Measurements from ENCODE around the gene OPN1SW.

OPN1SW gene

DNA sequence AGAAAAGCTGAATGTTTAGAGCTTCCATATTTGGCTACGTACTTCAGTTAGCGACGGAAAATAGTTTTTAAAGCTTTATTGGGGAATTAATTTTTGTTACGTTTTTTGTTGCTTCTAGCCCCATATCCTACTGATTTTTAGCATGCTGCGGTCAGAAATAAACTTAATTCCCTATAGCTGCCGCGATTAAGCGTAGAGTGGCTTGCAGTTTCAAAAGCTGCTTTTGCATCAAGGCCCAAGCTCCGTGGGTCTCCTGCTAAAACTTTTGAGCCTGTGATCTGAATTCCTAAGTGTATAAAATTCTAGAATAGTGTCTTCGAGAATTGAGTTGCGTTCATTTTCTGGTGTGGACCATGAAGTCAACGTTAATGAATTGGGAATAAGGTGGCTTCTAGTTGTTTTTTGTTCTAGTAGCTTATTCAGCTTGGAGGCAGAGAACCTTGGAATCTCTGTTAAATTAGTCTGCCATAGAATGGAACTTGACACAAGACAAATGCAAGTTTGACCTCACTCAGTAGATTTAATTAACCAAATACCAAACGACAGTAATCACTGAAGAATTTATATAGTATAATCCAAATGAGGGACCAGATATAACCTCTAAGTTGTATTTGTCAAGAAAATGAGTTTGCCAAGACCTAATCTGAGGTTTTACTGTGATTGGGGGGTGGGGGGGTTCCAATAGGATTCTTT, 35.5 kb downstream of the OPN1SW start:
- Histone ChIP-seq H3K9me2 (ENCODE audit: low read depth, low read length) (no peaks in the 10 kb centered on the region), H2AFZ (ENCODE audit: low read length) (no peak overlapping the region), H4K20me1 (ENCODE audit: insufficient read depth, low read length) (no peaks in the 10 kb centered on the region), H3K79me2 (ENCODE audit: insufficient read depth, low read length) (peaks cover 59% of the 10 kb centered on the region), H3K4me1 (ENCODE audit: insufficient read depth, low read length, severe bottlenecking) (peaks cover 33% of the 10 kb centered on the region), H3F3A (ENCODE audit: insufficient read depth, low read length) (no peaks in the 10 kb centered on the region), H3K27me3 (ENCODE audit: insufficient read depth, low read length) (no peaks in the 10 kb centered on the region), H3K9me3 (ENCODE audit: low read length) (no peaks in the 10 kb centered on the region), H3K4me3 (ENCODE audit: low read depth, low read length, poor library complexity, severe bottlenecking) (peak overlapping the region; percentile 75), H3K9ac (ENCODE audit: low read length) (peak overlapping the region; percentile 74), H3K27ac (ENCODE audit: low read depth, low read length, poor library complexity, severe bottlenecking) (no peak overlapping the region), H3K36me3 (ENCODE audit: insufficient read depth, low read length) (peaks cover 6% of the 10 kb centered on the region; the same call in 1 of the 2 replicates), H3K4me2 (ENCODE audit: low read length) (peak overlapping the region; percentile 78)
- no peak for TF ChIP-seq EZH2 (IDR thresholded peaks at IDR 0.05; ENCODE audit: borderline replicate concordance, low read length)
- TF ChIP-seq, protein P1, sequence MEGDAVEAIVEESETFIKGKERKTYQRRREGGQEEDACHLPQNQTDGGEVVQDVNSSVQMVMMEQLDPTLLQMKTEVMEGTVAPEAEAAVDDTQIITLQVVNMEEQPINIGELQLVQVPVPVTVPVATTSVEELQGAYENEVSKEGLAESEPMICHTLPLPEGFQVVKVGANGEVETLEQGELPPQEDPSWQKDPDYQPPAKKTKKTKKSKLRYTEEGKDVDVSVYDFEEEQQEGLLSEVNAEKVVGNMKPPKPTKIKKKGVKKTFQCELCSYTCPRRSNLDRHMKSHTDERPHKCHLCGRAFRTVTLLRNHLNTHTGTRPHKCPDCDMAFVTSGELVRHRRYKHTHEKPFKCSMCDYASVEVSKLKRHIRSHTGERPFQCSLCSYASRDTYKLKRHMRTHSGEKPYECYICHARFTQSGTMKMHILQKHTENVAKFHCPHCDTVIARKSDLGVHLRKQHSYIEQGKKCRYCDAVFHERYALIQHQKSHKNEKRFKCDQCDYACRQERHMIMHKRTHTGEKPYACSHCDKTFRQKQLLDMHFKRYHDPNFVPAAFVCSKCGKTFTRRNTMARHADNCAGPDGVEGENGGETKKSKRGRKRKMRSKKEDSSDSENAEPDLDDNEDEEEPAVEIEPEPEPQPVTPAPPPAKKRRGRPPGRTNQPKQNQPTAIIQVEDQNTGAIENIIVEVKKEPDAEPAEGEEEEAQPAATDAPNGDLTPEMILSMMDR (IDR thresholded peaks at IDR 0.05; ENCODE audit: low read length): no peak

DNA sequence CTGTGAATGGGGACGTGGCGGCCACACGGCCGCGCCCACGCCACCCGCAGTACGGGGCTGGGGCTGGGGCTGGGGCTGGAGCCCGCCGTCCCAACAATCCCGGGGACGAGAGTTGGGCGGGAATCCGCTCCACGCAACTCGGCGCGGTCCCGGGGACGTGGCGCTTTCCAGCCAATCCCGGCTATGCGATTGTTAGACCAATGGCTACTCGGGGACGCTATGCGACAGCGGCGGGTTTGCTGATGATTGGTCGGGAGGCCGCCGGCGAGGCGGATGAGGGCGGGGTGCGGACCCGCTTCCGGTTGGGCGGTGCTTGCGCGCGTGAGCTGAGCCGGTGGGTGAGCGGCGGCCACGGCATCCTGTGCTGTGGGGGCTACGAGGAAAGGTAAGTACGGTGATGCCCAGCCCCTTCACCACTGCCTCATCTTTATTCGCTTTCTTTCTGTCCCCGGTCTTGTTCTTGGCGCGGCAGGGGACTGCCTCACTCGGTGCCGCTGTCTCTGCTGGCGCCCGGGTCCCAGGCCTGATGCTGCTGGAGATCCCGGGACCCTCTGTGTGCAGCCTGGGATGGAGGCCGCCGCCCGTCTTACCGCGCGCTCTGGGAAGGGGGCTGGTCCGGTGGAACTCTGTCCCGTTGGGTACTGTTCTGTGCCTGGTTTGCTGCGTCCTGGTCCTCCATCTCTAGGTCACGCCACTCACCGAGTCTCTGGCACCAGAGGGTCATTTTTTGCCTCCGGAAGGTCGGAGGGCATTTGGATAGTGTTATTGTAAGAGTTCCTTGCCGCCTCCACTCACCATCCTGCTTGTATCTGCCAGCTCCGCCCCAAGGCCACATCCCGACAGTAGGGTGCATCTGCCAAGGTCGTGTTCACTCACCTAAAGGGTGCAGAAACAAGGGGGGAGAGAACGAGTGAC, 36.3 kb downstream of the OPN1SW start, which contains the start of gene CALU:
Gene CALU, plus strand, starts transcription at position 312 of the 915 bp plus-strand sequence. CDS start 9,225 bp downstream, outside the sequence.
- no peak for TF ChIP-seq EZH2 (IDR thresholded peaks at IDR 0.05; ENCODE audit: borderline replicate concordance, low read length)
- TF ChIP-seq, protein P1 (IDR thresholded peaks at IDR 0.05; ENCODE audit: low read length): no peak
- peaks cover 50% of the 10 kb centered on the region for H3K79me2 ChIP-seq (ENCODE audit: insufficient read depth, low read length)
- H3K9ac ChIP-seq (ENCODE audit: low read length): peak within 1 kb of the TSS; percentile 74
- H4K20me1 ChIP-seq (ENCODE audit: insufficient read depth, low read length): no peaks in the 10 kb centered on the region
- peaks cover 35% of the 10 kb centered on the region for H3K4me1 ChIP-seq (ENCODE audit: insufficient read depth, low read length, severe bottlenecking)
- no peaks in the 10 kb centered on the region for H3K9me3 ChIP-seq (ENCODE audit: low read length)
- H3K9me2 ChIP-seq (ENCODE audit: low read depth, low read length): no peaks in the 10 kb centered on the region
- H2AFZ ChIP-seq (ENCODE audit: low read length): peak within 1 kb of the TSS; percentile 15
- peaks cover 6% of the 10 kb centered on the region; the same call in 1 of the 2 replicates for H3K36me3 ChIP-seq (ENCODE audit: insufficient read depth, low read length)
- no peaks in the 10 kb centered on the region for H3F3A ChIP-seq (ENCODE audit: insufficient read depth, low read length)
- H3K27me3 ChIP-seq (ENCODE audit: insufficient read depth, low read length): no peaks in the 10 kb centered on the region
- H3K4me2 ChIP-seq (ENCODE audit: low read length): peak within 1 kb of the TSS; percentile 78
- peak within 1 kb of the TSS; percentile 13 for H3K27ac ChIP-seq (ENCODE audit: low read depth, low read length, poor library complexity, severe bottlenecking)
- peak within 1 kb of the TSS; percentile 75 for H3K4me3 ChIP-seq (ENCODE audit: low read depth, low read length, poor library complexity, severe bottlenecking)

DNA sequence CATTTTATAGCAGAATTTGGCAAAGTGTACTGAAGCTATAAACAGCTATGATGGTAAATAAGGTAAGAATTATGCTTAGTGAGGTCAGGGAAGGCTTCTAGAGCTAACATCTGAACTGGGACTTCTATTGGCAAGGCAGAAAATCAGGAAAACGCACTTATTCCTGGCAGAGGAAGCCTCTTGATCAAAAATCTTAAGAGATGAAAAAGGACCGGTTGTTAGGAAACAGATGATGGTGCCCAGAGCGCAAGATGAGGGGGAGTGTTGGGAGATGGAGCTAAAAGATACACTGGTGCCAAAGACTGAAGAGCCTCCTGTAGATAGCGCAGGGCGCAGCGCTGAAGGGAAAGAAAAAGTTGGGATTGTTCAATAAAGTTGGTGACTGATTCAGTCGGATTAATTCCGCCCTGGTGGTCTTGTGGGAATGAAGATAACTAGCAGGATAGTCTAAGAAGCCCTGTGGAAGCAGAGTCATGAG, 37.0 kb downstream of the OPN1SW start:
- H4K20me1 ChIP-seq (ENCODE audit: insufficient read depth, low read length): no peaks in the 10 kb centered on the region
- H3K9me2 ChIP-seq (ENCODE audit: low read depth, low read length): no peaks in the 10 kb centered on the region
- peak overlapping the region; percentile 75 for H3K4me3 ChIP-seq (ENCODE audit: low read depth, low read length, poor library complexity, severe bottlenecking)
- H3F3A ChIP-seq (ENCODE audit: insufficient read depth, low read length): no peaks in the 10 kb centered on the region
- H3K79me2 ChIP-seq (ENCODE audit: insufficient read depth, low read length): peaks cover 43% of the 10 kb centered on the region
- peak overlapping the region; percentile 78 for H3K4me2 ChIP-seq (ENCODE audit: low read length)
- peaks cover 35% of the 10 kb centered on the region for H3K4me1 ChIP-seq (ENCODE audit: insufficient read depth, low read length, severe bottlenecking)
- TF ChIP-seq, protein P1 (IDR thresholded peaks at IDR 0.05; ENCODE audit: low read length): no peak
- TF ChIP-seq EZH2 (IDR thresholded peaks at IDR 0.05; ENCODE audit: borderline replicate concordance, low read length): no peak
- peak overlapping the region; percentile 15 for H2AFZ ChIP-seq (ENCODE audit: low read length)
- H3K27me3 ChIP-seq (ENCODE audit: insufficient read depth, low read length): no peaks in the 10 kb centered on the region
- peaks cover 6% of the 10 kb centered on the region; the same call in 1 of the 2 replicates for H3K36me3 ChIP-seq (ENCODE audit: insufficient read depth, low read length)
- no peaks in the 10 kb centered on the region for H3K9me3 ChIP-seq (ENCODE audit: low read length)
- H3K9ac ChIP-seq (ENCODE audit: low read length): peak overlapping the region; percentile 74
- no peak overlapping the region for H3K27ac ChIP-seq (ENCODE audit: low read depth, low read length, poor library complexity, severe bottlenecking)

Measured in OCI-LY1 (cell line).